GM23248 (cell line): ENCODE results near the gene MRFAP1.

Experiments used
- EZH2 ChIP-seq: fragments of 200-600 bp; sonication (generic); IDR thresholded peaks from 2 replicates; pipeline ENCODE4 v1.6.1; 2018; ENCODE audit warnings: antibody characterized with exemption, mild to moderate bottlenecking; ENCODE audit not compliant: insufficient read depth, poor library complexity, severe bottlenecking
- EZH2phosphoT487 ChIP-seq: fragments of 200-600 bp; sonication (generic); IDR thresholded peaks from 2 replicates; pipeline ENCODE4 v1.6.1; 2018; ENCODE audit warnings: antibody characterized with exemption, moderate library complexity, mild to moderate bottlenecking, low read depth; ENCODE audit not compliant: insufficient read depth

DNA sequence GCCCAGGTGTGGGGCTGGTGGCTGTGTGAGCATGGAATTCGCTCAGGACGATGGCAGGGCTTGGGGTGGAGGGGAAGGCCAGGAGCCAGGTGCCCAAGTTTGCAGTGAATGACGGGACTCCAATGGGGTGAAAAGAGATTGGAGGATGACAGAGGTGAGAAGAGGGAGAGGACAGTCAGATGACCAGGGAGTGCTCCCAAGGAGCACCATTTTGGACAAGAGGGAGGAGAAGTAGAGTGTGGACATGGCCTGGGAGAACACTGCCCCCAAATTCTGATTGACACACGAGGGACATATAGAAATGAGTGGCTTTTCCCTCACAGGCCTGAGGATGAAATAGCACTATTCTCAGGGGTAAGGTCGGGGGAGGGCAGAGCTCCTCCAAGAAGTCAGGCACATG is 6.7 kb downstream of the MRFAP1 start:
- TF ChIP-seq EZH2phosphoT487 (no peak), EZH2 (no peak)
